ENCODE results near the gene ATOH8. TPM values are rescaled to one million over a fixed set of nuclear protein-coding genes. Genes with fewer than 3 reads are reported as not detected.

ATOH8 gene
- total RNA-seq, 6 experiments from 2014 or later, result 34.4 to 53.0 (median 45.5) TPM

Small RNA genes lying within 50 kb of the gene (microRNA-seq; reads per million reads assigned to microRNA genes)
- not detected for gene MIR6071

Other genes with a start within 250 kb of the ATOH8 start
- 100 to 1,000 TPM; 138 to 171 (median 158) TPM for gene MAT2A, start 214.8 kb upstream of the ATOH8 start, total RNA-seq (2021; fragmentation: NEBNext Ultra II Directional; extraction: Animal tissue kit (Norgen Biotek cat#: 25700))
- gene GGCX, start 192.5 kb upstream of the ATOH8 start, total RNA-seq (2021; fragmentation: NEBNext Ultra II Directional; extraction: Animal tissue kit (Norgen Biotek cat#: 25700)), result 10 to 100 TPM; 55.9 to 68.9 (median 62.4) TPM
- under 1 TPM in 4 of 6 experiments, not detected in 2; 0.31 to 0.46 (median 0.35) TPM for gene VAMP8, start 176.4 kb upstream of the ATOH8 start, total RNA-seq (2021; fragmentation: NEBNext Ultra II Directional; extraction: Animal tissue kit (Norgen Biotek cat#: 25700))
- 10 to 100 TPM; 51.2 to 84.2 (median 71.4) TPM for gene VAMP5, start 169.6 kb upstream of the ATOH8 start, total RNA-seq (2021; fragmentation: NEBNext Ultra II Directional; extraction: Animal tissue kit (Norgen Biotek cat#: 25700))
- gene RNF181, start 158.2 kb upstream of the ATOH8 start, total RNA-seq (2021; fragmentation: NEBNext Ultra II Directional; extraction: Animal tissue kit (Norgen Biotek cat#: 25700)), result 100 to 1,000 TPM; 121 to 160 (median 146) TPM
- 10 to 100 TPM; 10.3 to 20.4 (median 12.7) TPM for gene TMEM150A, start 151.3 kb upstream of the ATOH8 start, total RNA-seq (2021; fragmentation: NEBNext Ultra II Directional; extraction: Animal tissue kit (Norgen Biotek cat#: 25700))
- 10 to 100 TPM; 13.7 to 17.6 (median 16.0) TPM for gene C2orf68, start 141.9 kb upstream of the ATOH8 start, total RNA-seq (2021; fragmentation: NEBNext Ultra II Directional; extraction: Animal tissue kit (Norgen Biotek cat#: 25700))
- gene USP39, start 137.8 kb upstream of the ATOH8 start, total RNA-seq (2021; fragmentation: NEBNext Ultra II Directional; extraction: Animal tissue kit (Norgen Biotek cat#: 25700)), result 10 to 100 TPM; 44.1 to 49.2 (median 47.4) TPM
- not detected for gene SFTPB, start 85.8 kb upstream of the ATOH8 start, total RNA-seq (2021; fragmentation: NEBNext Ultra II Directional; extraction: Animal tissue kit (Norgen Biotek cat#: 25700))
- gene GNLY, start 59.6 kb upstream of the ATOH8 start, total RNA-seq (2021; fragmentation: NEBNext Ultra II Directional; extraction: Animal tissue kit (Norgen Biotek cat#: 25700)), result not detected
- gene ST3GAL5, start 135.0 kb downstream of the ATOH8 start, total RNA-seq (2021; fragmentation: NEBNext Ultra II Directional; extraction: Animal tissue kit (Norgen Biotek cat#: 25700)), result 10 to 100 TPM; 12.7 to 17.4 (median 15.2) TPM